Chondrocyte (in vitro differentiated cells): ENCODE data around the gene GNG7. TPM values are rescaled to one million over a fixed set of nuclear protein-coding genes. Genes with fewer than 3 reads are reported as not detected.
"Not testable (repeated sequence)": the region's sequence is repeated elsewhere in the genome, so short reads cannot be mapped to it uniquely, and the experiment has no call there.

ENCODE experiments used
- DNase-seq: peaks from one replicate; pipeline ENCODE4 v3.0.0; 2021; ENCODE audit warnings: mixed read lengths, low spot score
- H3K27ac Mint-ChIP-seq: one replicate; pipeline ENCODE4 v1.8.0; 2021; ENCODE audit warnings: mild to moderate bottlenecking, moderate library complexity, mixed read lengths; ENCODE audit not compliant: unreplicated experiment
- H3K27me3 Mint-ChIP-seq: 2 replicates; pipeline ENCODE4 v1.8.0; 2021; ENCODE audit warnings: low read depth, mixed read lengths
- H3K36me3 Mint-ChIP-seq: 2 replicates; pipeline ENCODE4 v1.8.0; 2021; ENCODE audit warnings: low read depth, mixed read lengths
- H3K4me1 Mint-ChIP-seq: 2 replicates; pipeline ENCODE4 v1.8.0; 2021; ENCODE audit warnings: low read depth, mild to moderate bottlenecking, mixed read lengths
- H3K4me3 Mint-ChIP-seq: one replicate; pipeline ENCODE4 v1.8.0; 2021; ENCODE audit warnings: mild to moderate bottlenecking, moderate library complexity, mixed read lengths; ENCODE audit not compliant: unreplicated experiment
- H3K9me3 Mint-ChIP-seq: 2 replicates; pipeline ENCODE4 v1.8.0; 2021; ENCODE audit warnings: low read depth, mixed read lengths
- total RNA-seq: library from RNA; stranded (reverse); gene quantifications from 3 replicates; pipeline ENCODE4 v1.2.1, GENCODE V29; 2021
- TF ChIP-seq, protein P1 (sequence below): fragments of 200-600 bp; sonication (generic); IDR thresholded peaks from 2 replicates; pipeline ENCODE4 v1.5.0; 2021; ENCODE audit warnings: antibody characterized with exemption, mild to moderate bottlenecking, moderate library complexity

The GNG7 gene
- total RNA-seq, 1 donor from 2014 or later, result 1.9 TPM

DNA sequence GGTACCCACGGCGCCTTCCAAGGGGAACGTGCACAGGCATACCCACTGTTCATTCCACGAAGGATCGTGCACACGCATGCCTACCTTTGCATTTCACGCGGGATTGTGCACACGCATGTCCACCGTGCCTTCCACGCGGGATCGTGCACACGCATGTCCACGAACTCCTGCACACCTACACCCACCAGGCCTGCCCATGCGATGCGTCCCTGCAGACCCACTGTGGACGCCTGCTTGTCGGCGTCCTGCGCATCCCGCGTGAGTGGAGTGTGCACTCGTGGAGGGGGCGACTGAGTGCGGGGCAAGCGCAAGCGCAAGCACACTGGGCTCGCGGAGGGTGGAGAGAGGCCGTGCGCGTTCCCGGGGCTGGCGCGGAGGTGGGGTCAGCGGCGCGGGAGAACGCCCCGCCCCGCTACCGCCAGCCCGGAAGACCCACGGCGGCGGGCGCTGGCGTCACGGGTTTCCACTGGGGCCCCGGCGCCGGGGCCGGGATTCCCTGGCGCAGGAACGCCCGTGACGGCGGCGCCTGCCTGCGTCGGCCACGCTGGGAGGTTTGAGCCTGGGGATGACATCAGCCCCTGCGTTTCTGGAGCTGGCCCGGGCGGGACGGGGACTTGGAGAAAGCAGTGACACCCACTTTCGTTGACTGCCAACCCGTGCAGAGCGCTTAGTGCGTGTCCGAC, 207.9 kb downstream of the GNG7 start:
- no peaks in the 10 kb centered on the region for H3K27me3 Mint-ChIP-seq
- no peaks in the 10 kb centered on the region for H3K36me3 Mint-ChIP-seq
- peak; percentile 86 for DNase-seq
- H3K9me3 Mint-ChIP-seq, result peaks cover 3% of the 10 kb centered on the region
- TF ChIP-seq, protein P1, sequence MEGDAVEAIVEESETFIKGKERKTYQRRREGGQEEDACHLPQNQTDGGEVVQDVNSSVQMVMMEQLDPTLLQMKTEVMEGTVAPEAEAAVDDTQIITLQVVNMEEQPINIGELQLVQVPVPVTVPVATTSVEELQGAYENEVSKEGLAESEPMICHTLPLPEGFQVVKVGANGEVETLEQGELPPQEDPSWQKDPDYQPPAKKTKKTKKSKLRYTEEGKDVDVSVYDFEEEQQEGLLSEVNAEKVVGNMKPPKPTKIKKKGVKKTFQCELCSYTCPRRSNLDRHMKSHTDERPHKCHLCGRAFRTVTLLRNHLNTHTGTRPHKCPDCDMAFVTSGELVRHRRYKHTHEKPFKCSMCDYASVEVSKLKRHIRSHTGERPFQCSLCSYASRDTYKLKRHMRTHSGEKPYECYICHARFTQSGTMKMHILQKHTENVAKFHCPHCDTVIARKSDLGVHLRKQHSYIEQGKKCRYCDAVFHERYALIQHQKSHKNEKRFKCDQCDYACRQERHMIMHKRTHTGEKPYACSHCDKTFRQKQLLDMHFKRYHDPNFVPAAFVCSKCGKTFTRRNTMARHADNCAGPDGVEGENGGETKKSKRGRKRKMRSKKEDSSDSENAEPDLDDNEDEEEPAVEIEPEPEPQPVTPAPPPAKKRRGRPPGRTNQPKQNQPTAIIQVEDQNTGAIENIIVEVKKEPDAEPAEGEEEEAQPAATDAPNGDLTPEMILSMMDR, result no peak
- H3K4me3 Mint-ChIP-seq, result peak overlapping the region; percentile 61
- peaks cover 71% of the 10 kb centered on the region for H3K4me1 Mint-ChIP-seq
- H3K27ac Mint-ChIP-seq, result peak overlapping the region; percentile 99

DNA sequence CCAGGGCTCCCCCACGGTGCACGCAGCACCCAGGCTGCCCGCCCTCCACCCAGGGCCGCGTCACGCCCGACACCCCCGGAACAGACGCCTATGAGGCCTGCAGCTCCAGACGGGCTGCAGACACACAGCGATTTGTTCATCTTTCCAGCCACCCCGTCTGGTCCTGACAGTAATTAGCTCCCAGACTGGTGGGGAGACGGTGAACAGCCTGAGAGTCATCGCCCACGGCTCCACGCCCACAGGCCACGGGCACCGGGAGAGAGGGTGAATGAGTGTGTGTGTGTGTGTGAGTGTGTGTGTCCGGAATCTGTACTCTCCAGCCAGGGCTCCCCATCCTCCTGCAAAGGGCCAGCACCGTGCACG, 208.4 kb downstream of the GNG7 start:
- H3K27ac Mint-ChIP-seq, result peak overlapping the region; percentile 99
- no peaks in the 10 kb centered on the region for H3K27me3 Mint-ChIP-seq
- peaks cover 3% of the 10 kb centered on the region for H3K9me3 Mint-ChIP-seq
- H3K4me3 Mint-ChIP-seq, result peak overlapping the region; percentile 61
- no peak for DNase-seq
- H3K36me3 Mint-ChIP-seq, result no peaks in the 10 kb centered on the region
- peaks cover 70% of the 10 kb centered on the region for H3K4me1 Mint-ChIP-seq
- TF ChIP-seq, protein P1, result no peak

DNA sequence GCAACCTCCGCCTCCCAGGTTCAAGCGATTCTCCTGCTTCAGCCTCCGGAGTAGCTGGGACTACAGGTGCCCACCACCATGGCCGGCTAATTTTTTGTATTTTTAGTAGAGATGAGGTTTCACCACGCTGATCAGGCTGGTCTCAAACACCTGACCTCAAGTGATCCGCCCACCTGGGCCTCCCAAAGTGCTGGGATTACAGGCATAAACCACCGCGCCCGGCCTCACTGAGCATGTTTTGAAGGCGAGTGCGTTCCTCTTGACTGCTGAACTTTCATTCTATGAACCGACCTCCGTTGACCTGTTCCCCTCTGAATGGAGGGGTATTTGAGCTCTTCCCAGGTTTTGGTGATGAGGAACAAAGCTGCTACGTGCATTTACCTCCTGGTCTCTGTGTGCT, 209.0 kb downstream of the GNG7 start:
- H3K36me3 Mint-ChIP-seq, H3K27me3 Mint-ChIP-seq, H3K9me3 Mint-ChIP-seq, DNase-seq: not testable (repeated sequence)
- Mint-ChIP-seq H3K27ac (peak overlapping the region; percentile 99), H3K4me3 (peak overlapping the region; percentile 61), H3K4me1 (peaks cover 71% of the 10 kb centered on the region)

DNA sequence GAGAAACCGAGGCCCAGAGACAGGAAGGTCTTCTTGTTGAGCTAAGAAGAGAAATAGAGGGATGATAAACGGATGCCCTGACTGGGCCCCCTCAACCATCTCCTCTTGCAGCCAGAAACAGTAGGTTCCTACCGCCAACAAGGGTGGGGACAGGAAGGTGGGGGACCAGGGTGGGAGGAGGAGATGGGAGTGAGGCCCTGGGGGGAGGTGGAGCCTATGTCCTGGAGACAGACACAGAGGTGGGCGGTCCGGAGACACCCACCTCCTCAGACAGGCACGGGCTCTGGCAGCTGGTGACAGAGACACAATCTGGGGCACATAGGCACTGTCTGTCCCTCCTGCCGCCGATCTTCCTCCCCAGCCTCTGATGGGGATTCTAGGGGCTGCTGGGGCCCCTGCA, 209.6 kb downstream of the GNG7 start:
- Mint-ChIP-seq H3K27ac (peak overlapping the region; percentile 99), H3K36me3 (no peaks in the 10 kb centered on the region), H3K4me1 (peaks cover 69% of the 10 kb centered on the region), H3K4me3 (no peak overlapping the region), H3K9me3 (peaks cover 3% of the 10 kb centered on the region), H3K27me3 (no peaks in the 10 kb centered on the region)
- DNase-seq, result no peak
- TF ChIP-seq, protein P1, result no peak

DNA sequence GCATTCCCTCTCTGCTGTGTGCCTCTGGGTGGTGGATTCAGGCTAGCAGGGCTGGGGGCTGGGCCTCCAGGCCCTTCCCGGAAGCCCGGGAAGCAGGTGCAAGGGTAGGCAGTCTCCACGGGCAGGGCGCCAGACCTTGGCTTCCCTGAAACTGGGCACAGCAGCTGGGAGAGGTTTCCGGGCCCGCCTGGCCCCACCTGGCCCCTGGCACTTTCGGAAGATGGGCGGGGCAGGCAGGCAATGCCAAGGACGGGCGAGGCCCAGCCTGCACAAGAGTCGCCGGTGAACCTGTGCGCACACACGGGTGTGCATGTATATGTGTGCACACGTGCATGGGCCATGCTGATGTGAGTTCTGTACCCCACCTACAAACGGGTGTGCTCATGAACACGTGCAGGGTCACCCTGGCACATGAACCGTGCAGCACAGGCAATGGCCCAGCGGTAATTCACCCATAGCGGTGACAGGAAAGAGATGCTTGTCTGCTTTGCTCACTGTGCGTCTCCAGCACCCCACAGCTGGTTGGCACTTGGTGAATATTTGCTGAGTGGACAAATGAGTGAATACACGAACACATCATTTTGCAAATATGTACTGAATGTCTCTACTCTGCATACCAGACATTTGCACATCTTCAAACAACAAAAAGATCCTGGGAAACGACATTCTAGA, 211.2 kb downstream of the GNG7 start:
- TF ChIP-seq, protein P1, result no peak
- Mint-ChIP-seq H3K36me3 (no peaks in the 10 kb centered on the region), H3K4me3 (no peak overlapping the region), H3K9me3 (peaks cover 3% of the 10 kb centered on the region), H3K27ac (peak overlapping the region; percentile 99), H3K4me1 (peaks cover 64% of the 10 kb centered on the region), H3K27me3 (no peaks in the 10 kb centered on the region)
- DNase-seq, result peak; percentile 93

DNA sequence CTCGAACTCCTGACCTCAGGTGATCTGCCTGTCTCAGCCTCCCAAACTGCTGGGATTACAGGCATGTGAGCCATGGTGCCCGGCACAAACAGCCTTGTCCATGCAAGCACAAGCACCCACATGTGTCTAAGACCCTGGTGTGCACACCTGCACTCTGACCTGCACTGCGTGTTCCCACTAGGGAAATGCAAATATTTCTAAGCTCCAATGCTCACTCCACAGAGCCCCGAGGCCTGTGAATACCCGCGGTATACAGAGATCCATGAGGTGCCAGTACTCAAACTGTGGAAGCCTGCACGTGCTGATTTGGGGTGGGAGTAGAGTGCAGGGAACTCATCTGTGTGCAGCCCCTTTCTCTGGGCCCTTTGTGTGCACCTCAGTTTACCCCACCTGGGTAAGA, 211.8 kb downstream of the GNG7 start:
- H3K27ac Mint-ChIP-seq, result peak overlapping the region; percentile 99
- peaks cover 57% of the 10 kb centered on the region for H3K4me1 Mint-ChIP-seq
- peaks cover 3% of the 10 kb centered on the region for H3K9me3 Mint-ChIP-seq
- TF ChIP-seq, protein P1, result no peak
- DNase-seq, result no peak
- H3K4me3 Mint-ChIP-seq, result no peak overlapping the region
- H3K27me3 Mint-ChIP-seq, result no peaks in the 10 kb centered on the region
- H3K36me3 Mint-ChIP-seq, result no peaks in the 10 kb centered on the region
